Measurements from ENCODE around the gene PRSS8.
A peak's percentile ranks its signal among the peaks of the same experiment; 100 is the strongest.
"Not testable (repeated sequence)": the region's sequence is repeated elsewhere in the genome, so short reads cannot be mapped to it uniquely, and the experiment has no call there.

The PRSS8 gene

GRCh38 chr16:31105677-31106213 is 29.8 kb downstream of the PRSS8 start:
- H3K27me3 ChIP-seq (ENCODE audit: low read length) = no peaks in the 10 kb centered on the region
- H3K9me3 ChIP-seq (ENCODE audit: insufficient read depth, low read length) = no peaks in the 10 kb centered on the region
- TF ChIP-seq EZH2phosphoT487 (conservative IDR thresholded peaks at IDR 0.05; ENCODE audit: low read length) = no peak
- peak; percentile 41 for TF ChIP-seq CTCF (IDR thresholded peaks at IDR 0.05; ENCODE audit: insufficient read depth, low read length, poor library complexity, severe bottlenecking)
- 0 out of 2 replicates have a peak, but pooled peaks cover 11% of the 10 kb centered on the region for H3F3A ChIP-seq (ENCODE audit: insufficient read depth)
- H4K20me1 ChIP-seq (ENCODE audit: low read depth, low read length) = no peaks in the 10 kb centered on the region
- no peaks in the 10 kb centered on the region for H3K36me3 ChIP-seq (ENCODE audit: low read length)
- H3K4me3 ChIP-seq (ENCODE audit: insufficient read depth, low read length, poor library complexity, severe bottlenecking) = no peak overlapping the region
- H3K27ac ChIP-seq (ENCODE audit: low read depth, low read length) = no peak overlapping the region
- H3K9me2 ChIP-seq (replicated peaks; ENCODE audit: insufficient read depth, low read length) = no peaks in the 10 kb centered on the region
- 0 out of 2 replicates have a peak, but pooled peaks cover 7% of the 10 kb centered on the region for H3K79me2 ChIP-seq (ENCODE audit: insufficient read depth, low read length)
- peak overlapping the region; percentile 89 for H2AFZ ChIP-seq (ENCODE audit: low read depth, low read length, severe bottlenecking)
- H3K9ac ChIP-seq (ENCODE audit: low read length) = peak overlapping the region; percentile 35; the same call in 1 of the 2 replicates
- peak overlapping the region; percentile 10 for H3K4me2 ChIP-seq (ENCODE audit: low read depth, low read length, poor library complexity, severe bottlenecking)

GRCh38 chr16:31100876-31101641 is 34.5 kb downstream of the PRSS8 start:
- not testable (repeated sequence) for H3K9me2 ChIP-seq (replicated peaks; ENCODE audit: insufficient read depth, low read length); H3K27ac ChIP-seq (ENCODE audit: low read depth, low read length); H3K36me3 ChIP-seq (ENCODE audit: low read length); H3K79me2 ChIP-seq (ENCODE audit: insufficient read depth, low read length); H3K9ac ChIP-seq (ENCODE audit: low read length); H2AFZ ChIP-seq (ENCODE audit: low read depth, low read length, severe bottlenecking); H3F3A ChIP-seq (ENCODE audit: insufficient read depth); H3K9me3 ChIP-seq (ENCODE audit: insufficient read depth, low read length); H4K20me1 ChIP-seq (ENCODE audit: low read depth, low read length); H3K27me3 ChIP-seq (ENCODE audit: low read length); H3K4me3 ChIP-seq (ENCODE audit: insufficient read depth, low read length, poor library complexity, severe bottlenecking); H3K4me2 ChIP-seq (ENCODE audit: low read depth, low read length, poor library complexity, severe bottlenecking)

- Histone ChIP-seq H4K20me1 (ENCODE audit: low read depth, low read length) (no peaks in the 10 kb centered on the region), H3K36me3 (ENCODE audit: low read length) (no peaks in the 10 kb centered on the region), H3K4me2 (ENCODE audit: low read depth, low read length, poor library complexity, severe bottlenecking) (no peak overlapping the region), H3K27ac (ENCODE audit: low read depth, low read length) (no peak overlapping the region), H3K4me3 (ENCODE audit: insufficient read depth, low read length, poor library complexity, severe bottlenecking) (no peak overlapping the region), H3F3A (ENCODE audit: insufficient read depth) (peaks cover 4% of the 10 kb centered on the region; the same call in 1 of the 2 replicates), H3K27me3 (ENCODE audit: low read length) (no peaks in the 10 kb centered on the region), H3K79me2 (ENCODE audit: insufficient read depth, low read length) (no peaks in the 10 kb centered on the region), H3K9me2 (replicated peaks; ENCODE audit: insufficient read depth, low read length) (no peaks in the 10 kb centered on the region), H3K9me3 (ENCODE audit: insufficient read depth, low read length) (no peaks in the 10 kb centered on the region), H2AFZ (ENCODE audit: low read depth, low read length, severe bottlenecking) (no peak overlapping the region), H3K9ac (ENCODE audit: low read length) (no peak overlapping the region)
- TF ChIP-seq CTCF (IDR thresholded peaks at IDR 0.05; ENCODE audit: insufficient read depth, low read length, poor library complexity, severe bottlenecking) = no peak
Measured at GRCh38 chr16:31099860-31100638, 35.5 kb downstream of the PRSS8 start.
